ENCODE data around the gene ZC3H12C. TPM values are rescaled to one million over a fixed set of nuclear protein-coding genes. Genes with fewer than 3 reads are reported as not detected.
A peak's percentile ranks its signal among the peaks of the same experiment; 100 is the strongest.

ZC3H12C gene
- total RNA-seq, 1 donor from 2014 or later = 9.7 TPM

DNA sequence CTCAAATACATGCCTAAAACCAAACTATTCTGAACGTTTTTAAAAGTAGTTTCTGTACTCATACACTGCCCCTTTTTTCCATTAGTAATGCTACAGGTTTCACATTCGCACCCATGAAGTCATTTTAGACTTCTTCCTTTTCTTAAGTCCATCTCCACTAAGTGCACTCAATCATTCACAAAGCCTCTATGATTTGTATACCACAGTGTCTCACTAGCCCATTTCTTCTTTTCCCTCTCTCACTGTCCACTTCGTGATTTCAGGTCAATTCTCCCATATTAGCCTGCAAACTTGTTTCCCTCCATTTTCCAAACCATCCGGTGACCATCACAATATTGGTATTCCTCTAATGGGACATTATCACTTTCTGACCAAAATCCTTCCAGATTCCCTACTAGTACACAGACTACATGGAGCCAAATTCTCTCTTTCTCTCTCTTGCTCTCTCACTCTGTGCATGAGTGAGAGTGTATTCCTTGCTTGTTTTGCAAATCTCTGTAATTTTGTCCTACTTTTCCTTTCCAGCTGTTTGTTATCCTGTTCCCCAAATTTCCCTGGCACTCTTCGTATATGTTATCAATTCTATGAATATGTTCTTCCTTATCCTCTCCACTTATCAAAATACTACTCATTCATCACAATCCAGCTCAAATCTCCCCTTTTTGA lies 3.4 kb upstream of the ZC3H12C start:
- TF ChIP-seq, protein P1, sequence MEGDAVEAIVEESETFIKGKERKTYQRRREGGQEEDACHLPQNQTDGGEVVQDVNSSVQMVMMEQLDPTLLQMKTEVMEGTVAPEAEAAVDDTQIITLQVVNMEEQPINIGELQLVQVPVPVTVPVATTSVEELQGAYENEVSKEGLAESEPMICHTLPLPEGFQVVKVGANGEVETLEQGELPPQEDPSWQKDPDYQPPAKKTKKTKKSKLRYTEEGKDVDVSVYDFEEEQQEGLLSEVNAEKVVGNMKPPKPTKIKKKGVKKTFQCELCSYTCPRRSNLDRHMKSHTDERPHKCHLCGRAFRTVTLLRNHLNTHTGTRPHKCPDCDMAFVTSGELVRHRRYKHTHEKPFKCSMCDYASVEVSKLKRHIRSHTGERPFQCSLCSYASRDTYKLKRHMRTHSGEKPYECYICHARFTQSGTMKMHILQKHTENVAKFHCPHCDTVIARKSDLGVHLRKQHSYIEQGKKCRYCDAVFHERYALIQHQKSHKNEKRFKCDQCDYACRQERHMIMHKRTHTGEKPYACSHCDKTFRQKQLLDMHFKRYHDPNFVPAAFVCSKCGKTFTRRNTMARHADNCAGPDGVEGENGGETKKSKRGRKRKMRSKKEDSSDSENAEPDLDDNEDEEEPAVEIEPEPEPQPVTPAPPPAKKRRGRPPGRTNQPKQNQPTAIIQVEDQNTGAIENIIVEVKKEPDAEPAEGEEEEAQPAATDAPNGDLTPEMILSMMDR (IDR thresholded peaks at IDR 0.05) = no peak
- Mint-ChIP-seq H3K4me3 (ENCODE audit: unreplicated experiment) (no peak overlapping the region), H3K27ac (ENCODE audit: unreplicated experiment) (no peak overlapping the region), H3K4me1 (ENCODE audit: unreplicated experiment) (peaks cover 19% of the 10 kb centered on the region), H3K27me3 (ENCODE audit: unreplicated experiment) (no peaks in the 10 kb centered on the region), H3K9me3 (ENCODE audit: unreplicated experiment) (no peaks in the 10 kb centered on the region), H3K36me3 (ENCODE audit: unreplicated experiment) (no peaks in the 10 kb centered on the region)
- DNase-seq (ENCODE audit: extremely low spot score, unreplicated experiment) = no peak

DNA sequence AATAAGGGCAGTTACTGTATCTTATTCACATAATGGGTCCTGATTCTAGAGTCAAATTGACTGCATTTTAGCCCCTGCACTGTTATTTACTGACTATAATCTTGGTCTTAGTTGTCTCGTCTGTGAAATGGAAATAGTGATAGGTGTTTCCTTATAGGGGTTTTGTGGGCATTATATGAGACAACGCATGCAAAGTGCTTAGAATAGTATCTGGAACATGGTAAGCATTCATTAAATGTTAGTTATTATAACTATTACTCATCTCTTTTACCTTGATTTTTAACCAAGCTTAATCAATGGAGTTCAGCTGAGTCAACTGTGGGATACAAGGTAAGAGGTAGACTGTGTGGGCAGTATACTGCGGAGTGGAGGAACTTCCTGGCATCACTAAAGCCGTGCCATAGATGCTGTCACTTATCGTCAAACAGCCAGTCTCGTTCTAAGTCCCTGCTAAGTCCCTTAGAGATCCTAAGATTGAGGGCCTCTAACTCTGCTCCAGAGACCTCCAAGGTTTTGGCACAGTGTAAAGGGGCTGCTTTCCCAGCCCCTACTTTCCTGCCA lies 2.6 kb upstream of the ZC3H12C start:
- Mint-ChIP-seq H3K36me3 (ENCODE audit: unreplicated experiment) (no peaks in the 10 kb centered on the region), H3K27me3 (ENCODE audit: unreplicated experiment) (no peaks in the 10 kb centered on the region), H3K4me3 (ENCODE audit: unreplicated experiment) (no peak overlapping the region), H3K4me1 (ENCODE audit: unreplicated experiment) (peaks cover 24% of the 10 kb centered on the region), H3K9me3 (ENCODE audit: unreplicated experiment) (no peaks in the 10 kb centered on the region), H3K27ac (ENCODE audit: unreplicated experiment) (no peak overlapping the region)
- no peak for DNase-seq (ENCODE audit: extremely low spot score, unreplicated experiment)
- TF ChIP-seq, protein P1 (IDR thresholded peaks at IDR 0.05) = no peak

DNA sequence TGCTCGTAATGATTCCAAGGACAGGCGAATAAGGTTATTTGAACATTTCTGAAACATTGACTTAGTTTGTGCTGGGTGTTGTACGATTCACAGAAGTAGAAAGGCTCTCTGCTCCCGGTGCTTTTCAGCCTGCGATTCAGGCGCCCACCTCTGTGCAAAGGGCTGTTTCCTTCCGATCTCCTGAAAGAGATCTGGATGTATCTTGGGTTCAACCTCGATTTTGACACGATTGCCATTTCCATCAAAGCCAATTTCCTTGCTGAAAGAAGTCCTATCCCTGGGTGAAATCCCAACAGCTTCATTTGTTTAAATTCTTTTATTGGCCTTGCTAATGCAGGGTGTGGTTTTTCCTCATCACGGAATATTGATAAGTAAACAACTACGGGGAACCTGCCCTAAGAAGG lies 1.1 kb upstream of the ZC3H12C start:
- Mint-ChIP-seq H3K27ac (ENCODE audit: unreplicated experiment) (peak overlapping the region; percentile 93), H3K36me3 (ENCODE audit: unreplicated experiment) (no peaks in the 10 kb centered on the region), H3K4me3 (ENCODE audit: unreplicated experiment) (peak overlapping the region; percentile 91), H3K27me3 (ENCODE audit: unreplicated experiment) (no peaks in the 10 kb centered on the region), H3K4me1 (ENCODE audit: unreplicated experiment) (peaks cover 33% of the 10 kb centered on the region), H3K9me3 (ENCODE audit: unreplicated experiment) (no peaks in the 10 kb centered on the region)
- DNase-seq (ENCODE audit: extremely low spot score, unreplicated experiment) = no peak
- TF ChIP-seq, protein P1 (IDR thresholded peaks at IDR 0.05) = no peak

DNA sequence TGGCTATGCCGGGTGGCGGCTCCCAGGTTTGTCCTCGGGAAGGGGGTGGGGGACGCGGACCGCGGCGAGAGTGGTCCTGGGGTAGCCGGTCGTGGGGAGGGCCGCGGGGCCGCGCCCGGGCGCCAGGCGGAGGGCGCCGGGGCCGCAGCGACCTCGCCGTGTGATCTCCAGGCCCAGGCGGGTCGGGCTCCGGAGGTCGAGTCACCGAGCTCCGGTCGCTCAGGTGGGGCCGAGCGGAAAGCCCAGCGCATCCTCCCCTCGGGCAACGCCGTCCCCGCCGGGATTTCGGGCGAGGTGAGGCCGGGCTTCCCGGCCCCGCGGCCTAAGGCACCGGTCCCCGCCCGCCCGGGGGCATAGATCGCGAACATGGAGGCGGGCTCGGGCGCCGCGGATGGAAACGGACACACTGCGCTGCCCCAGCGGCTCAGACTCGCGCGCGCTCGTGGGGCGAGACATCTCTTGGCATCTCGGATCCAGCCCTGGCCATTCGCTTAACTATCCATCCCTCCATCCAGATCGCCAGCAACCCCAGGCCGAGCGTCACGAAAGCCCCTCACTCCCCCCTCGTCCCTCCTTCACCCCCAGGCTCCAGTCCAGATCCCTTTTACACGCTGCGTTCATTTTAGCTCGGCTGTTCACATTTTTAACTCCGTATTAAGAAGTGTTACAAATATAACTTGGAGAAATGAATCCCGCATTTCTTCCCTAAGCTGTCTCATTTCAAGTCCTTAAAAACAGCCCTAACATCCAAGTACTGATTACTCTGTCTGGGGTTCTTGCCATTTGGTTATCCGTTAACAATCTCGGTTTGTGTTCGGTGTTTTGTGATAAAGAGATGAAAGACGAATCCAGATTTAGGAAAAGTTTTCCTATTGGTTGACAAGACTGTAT lies 460 bp downstream of the ZC3H12C start:
- peak overlapping the region; percentile 98 for H3K27ac Mint-ChIP-seq (ENCODE audit: unreplicated experiment)
- H3K36me3 Mint-ChIP-seq (ENCODE audit: unreplicated experiment) = no peaks in the 10 kb centered on the region
- H3K4me1 Mint-ChIP-seq (ENCODE audit: unreplicated experiment) = peaks cover 35% of the 10 kb centered on the region
- no peaks in the 10 kb centered on the region for H3K9me3 Mint-ChIP-seq (ENCODE audit: unreplicated experiment)
- TF ChIP-seq, protein P1 (IDR thresholded peaks at IDR 0.05) = no peak
- H3K27me3 Mint-ChIP-seq (ENCODE audit: unreplicated experiment) = no peaks in the 10 kb centered on the region
- DNase-seq (ENCODE audit: extremely low spot score, unreplicated experiment) = peak; percentile 87
- H3K4me3 Mint-ChIP-seq (ENCODE audit: unreplicated experiment) = peak overlapping the region; percentile 85

Measured in osteocyte (in vitro differentiated cells).